ENCODE results near the gene AWAT1.
"Not testable (repeated sequence)": the region's sequence is repeated elsewhere in the genome, so short reads cannot be mapped to it uniquely, and the experiment has no call there.

The AWAT1 gene

GRCh38 chrX:70234355-70234754 is at the start of gene AWAT1:
Gene AWAT1, plus strand, starts transcription at chrX:70234655. Its CDS starts 41 bp downstream, at chrX:70234696.
- peaks cover 14% of the 10 kb centered on the region; the same call in 1 of the 2 replicates for H3K9me3 ChIP-seq (ENCODE audit: control insufficient read depth, insufficient read depth, low read depth, low read length)
- no peaks in the 10 kb centered on the region for H3K36me3 ChIP-seq (ENCODE audit: control insufficient read depth, insufficient read depth, low read length)
- H3K4me1 ChIP-seq (ENCODE audit: control insufficient read depth, insufficient read depth, low read length), result no peaks in the 10 kb centered on the region
- H3K27ac ChIP-seq (ENCODE audit: low read depth, low read length), result no peak within 1 kb of the TSS
- no peak within 1 kb of the TSS for H3K9ac ChIP-seq (ENCODE audit: low read length)
- no peaks in the 10 kb centered on the region; the same call in 1 of the 2 replicates for H3K27me3 ChIP-seq (ENCODE audit: control insufficient read depth, insufficient read depth, low read length)
- no peak within 1 kb of the TSS for H3K4me3 ChIP-seq (ENCODE audit: low read depth, low read length)

GRCh38 chrX:70190225-70190624 is 44.2 kb upstream of the AWAT1 start:
- Histone ChIP-seq H3K4me3 (ENCODE audit: low read depth, low read length) (no peak overlapping the region), H3K4me1 (ENCODE audit: control insufficient read depth, insufficient read depth, low read length) (no peaks in the 10 kb centered on the region), H3K27ac (ENCODE audit: low read depth, low read length) (no peak overlapping the region), H3K9ac (ENCODE audit: low read length) (no peak overlapping the region), H3K9me3 (ENCODE audit: control insufficient read depth, insufficient read depth, low read depth, low read length) (peaks cover 11% of the 10 kb centered on the region; the same call in 1 of the 2 replicates), H3K27me3 (ENCODE audit: control insufficient read depth, insufficient read depth, low read length) (no peaks in the 10 kb centered on the region), H3K36me3 (ENCODE audit: control insufficient read depth, insufficient read depth, low read length) (no peaks in the 10 kb centered on the region)

- no peaks in the 10 kb centered on the region for H3K4me1 ChIP-seq (ENCODE audit: control insufficient read depth, insufficient read depth, low read length)
- no peak overlapping the region for H3K4me3 ChIP-seq (ENCODE audit: low read depth, low read length)
- H3K36me3 ChIP-seq (ENCODE audit: control insufficient read depth, insufficient read depth, low read length), result no peaks in the 10 kb centered on the region
- H3K9ac ChIP-seq (ENCODE audit: low read length), result no peak overlapping the region
- no peaks in the 10 kb centered on the region for H3K27me3 ChIP-seq (ENCODE audit: control insufficient read depth, insufficient read depth, low read length)
- H3K9me3 ChIP-seq (ENCODE audit: control insufficient read depth, insufficient read depth, low read depth, low read length), result peaks cover 11% of the 10 kb centered on the region; the same call in 1 of the 2 replicates
- H3K27ac ChIP-seq (ENCODE audit: low read depth, low read length), result no peak overlapping the region
These were observed 37.3 kb upstream of the AWAT1 start for GRCh38 chrX:70196961-70197720.

- Histone ChIP-seq H3K4me3 (ENCODE audit: low read depth, low read length) (no peak overlapping the region), H3K27ac (ENCODE audit: low read depth, low read length) (no peak overlapping the region), H3K27me3 (ENCODE audit: control insufficient read depth, insufficient read depth, low read length) (no peaks in the 10 kb centered on the region; the same call in 1 of the 2 replicates), H3K36me3 (ENCODE audit: control insufficient read depth, insufficient read depth, low read length) (no peaks in the 10 kb centered on the region), H3K9ac (ENCODE audit: low read length) (no peak overlapping the region), H3K9me3 (ENCODE audit: control insufficient read depth, insufficient read depth, low read depth, low read length) (peaks cover 8% of the 10 kb centered on the region; the same call in 1 of the 2 replicates), H3K4me1 (ENCODE audit: control insufficient read depth, insufficient read depth, low read length) (no peaks in the 10 kb centered on the region)
These were observed 32.7 kb upstream of the AWAT1 start for GRCh38 chrX:70201732-70202131.

GRCh38 chrX:70208479-70208878 is 26.0 kb upstream of the AWAT1 start:
- Histone ChIP-seq H3K27ac (ENCODE audit: low read depth, low read length) (no peak overlapping the region), H3K9me3 (ENCODE audit: control insufficient read depth, insufficient read depth, low read depth, low read length) (peaks cover 7% of the 10 kb centered on the region; the same call in 1 of the 2 replicates), H3K4me3 (ENCODE audit: low read depth, low read length) (no peak overlapping the region), H3K36me3 (ENCODE audit: control insufficient read depth, insufficient read depth, low read length) (no peaks in the 10 kb centered on the region), H3K9ac (ENCODE audit: low read length) (no peak overlapping the region), H3K27me3 (ENCODE audit: control insufficient read depth, insufficient read depth, low read length) (no peaks in the 10 kb centered on the region; the same call in 1 of the 2 replicates), H3K4me1 (ENCODE audit: control insufficient read depth, insufficient read depth, low read length) (no peaks in the 10 kb centered on the region)

- not testable (repeated sequence) for H3K4me1 ChIP-seq (ENCODE audit: control insufficient read depth, insufficient read depth, low read length); H3K36me3 ChIP-seq (ENCODE audit: control insufficient read depth, insufficient read depth, low read length); H3K9ac ChIP-seq (ENCODE audit: low read length); H3K27ac ChIP-seq (ENCODE audit: low read depth, low read length); H3K27me3 ChIP-seq (ENCODE audit: control insufficient read depth, insufficient read depth, low read length); H3K9me3 ChIP-seq (ENCODE audit: control insufficient read depth, insufficient read depth, low read depth, low read length); H3K4me3 ChIP-seq (ENCODE audit: low read depth, low read length)
These were observed 24.9 kb upstream of the AWAT1 start for GRCh38 chrX:70209570-70209969.

- Histone ChIP-seq H3K36me3 (ENCODE audit: control insufficient read depth, insufficient read depth, low read length) (no peaks in the 10 kb centered on the region), H3K9me3 (ENCODE audit: control insufficient read depth, insufficient read depth, low read depth, low read length) (peaks cover 14% of the 10 kb centered on the region), H3K4me1 (ENCODE audit: control insufficient read depth, insufficient read depth, low read length) (peaks cover 8% of the 10 kb centered on the region; the same call in 1 of the 2 replicates), H3K9ac (ENCODE audit: low read length) (no peak overlapping the region), H3K27me3 (ENCODE audit: control insufficient read depth, insufficient read depth, low read length) (no peaks in the 10 kb centered on the region), H3K4me3 (ENCODE audit: low read depth, low read length) (no peak overlapping the region), H3K27ac (ENCODE audit: low read depth, low read length) (no peak overlapping the region)
These were observed 14.3 kb upstream of the AWAT1 start for GRCh38 chrX:70219938-70220764.

- H3K4me1 ChIP-seq (ENCODE audit: control insufficient read depth, insufficient read depth, low read length), result no peaks in the 10 kb centered on the region
- no peak overlapping the region for H3K9ac ChIP-seq (ENCODE audit: low read length)
- H3K36me3 ChIP-seq (ENCODE audit: control insufficient read depth, insufficient read depth, low read length), result no peaks in the 10 kb centered on the region
- no peak overlapping the region for H3K27ac ChIP-seq (ENCODE audit: low read depth, low read length)
- no peaks in the 10 kb centered on the region for H3K27me3 ChIP-seq (ENCODE audit: control insufficient read depth, insufficient read depth, low read length)
- no peak overlapping the region for H3K4me3 ChIP-seq (ENCODE audit: low read depth, low read length)
- H3K9me3 ChIP-seq (ENCODE audit: control insufficient read depth, insufficient read depth, low read depth, low read length), result peaks cover 10% of the 10 kb centered on the region; the same call in 1 of the 2 replicates
These were observed 8.4 kb upstream of the AWAT1 start for GRCh38 chrX:70226048-70226447.

- Histone ChIP-seq H3K27ac (ENCODE audit: low read depth, low read length) (no peak overlapping the region), H3K4me3 (ENCODE audit: low read depth, low read length) (no peak overlapping the region), H3K36me3 (ENCODE audit: control insufficient read depth, insufficient read depth, low read length) (no peaks in the 10 kb centered on the region), H3K27me3 (ENCODE audit: control insufficient read depth, insufficient read depth, low read length) (no peaks in the 10 kb centered on the region), H3K9ac (ENCODE audit: low read length) (no peak overlapping the region), H3K4me1 (ENCODE audit: control insufficient read depth, insufficient read depth, low read length) (no peaks in the 10 kb centered on the region), H3K9me3 (ENCODE audit: control insufficient read depth, insufficient read depth, low read depth, low read length) (peaks cover 12% of the 10 kb centered on the region; the same call in 1 of the 2 replicates)
These were observed 7.8 kb upstream of the AWAT1 start for GRCh38 chrX:70226687-70227086.

- Histone ChIP-seq H3K9ac (ENCODE audit: low read length) (no peak overlapping the region), H3K27me3 (ENCODE audit: control insufficient read depth, insufficient read depth, low read length) (no peaks in the 10 kb centered on the region; the same call in 1 of the 2 replicates), H3K36me3 (ENCODE audit: control insufficient read depth, insufficient read depth, low read length) (no peaks in the 10 kb centered on the region), H3K9me3 (ENCODE audit: control insufficient read depth, insufficient read depth, low read depth, low read length) (peaks cover 19% of the 10 kb centered on the region; the same call in 1 of the 2 replicates), H3K4me1 (ENCODE audit: control insufficient read depth, insufficient read depth, low read length) (no peaks in the 10 kb centered on the region), H3K27ac (ENCODE audit: low read depth, low read length) (no peak overlapping the region), H3K4me3 (ENCODE audit: low read depth, low read length) (no peak overlapping the region)
These were observed 2.8 kb upstream of the AWAT1 start for GRCh38 chrX:70231666-70232065.

- Histone ChIP-seq H3K9ac (ENCODE audit: low read length) (no peak overlapping the region), H3K4me3 (ENCODE audit: low read depth, low read length) (no peak overlapping the region), H3K27ac (ENCODE audit: low read depth, low read length) (no peak overlapping the region), H3K36me3 (ENCODE audit: control insufficient read depth, insufficient read depth, low read length) (no peaks in the 10 kb centered on the region), H3K27me3 (ENCODE audit: control insufficient read depth, insufficient read depth, low read length) (no peaks in the 10 kb centered on the region), H3K4me1 (ENCODE audit: control insufficient read depth, insufficient read depth, low read length) (no peaks in the 10 kb centered on the region; the same call in 1 of the 2 replicates), H3K9me3 (ENCODE audit: control insufficient read depth, insufficient read depth, low read depth, low read length) (peaks cover 6% of the 10 kb centered on the region; the same call in 1 of the 2 replicates)
These were observed 6.3 kb downstream of the AWAT1 start for GRCh38 chrX:70240751-70241150.

All from HUES6 (cell line).